ENCODE data around the gene IGFL4. TPM values are rescaled to one million over a fixed set of nuclear protein-coding genes. Genes with fewer than 3 reads are reported as not detected.

IGFL4 gene
- total RNA-seq, 1 donor from 2014 or later, result 3.1 TPM

DNA sequence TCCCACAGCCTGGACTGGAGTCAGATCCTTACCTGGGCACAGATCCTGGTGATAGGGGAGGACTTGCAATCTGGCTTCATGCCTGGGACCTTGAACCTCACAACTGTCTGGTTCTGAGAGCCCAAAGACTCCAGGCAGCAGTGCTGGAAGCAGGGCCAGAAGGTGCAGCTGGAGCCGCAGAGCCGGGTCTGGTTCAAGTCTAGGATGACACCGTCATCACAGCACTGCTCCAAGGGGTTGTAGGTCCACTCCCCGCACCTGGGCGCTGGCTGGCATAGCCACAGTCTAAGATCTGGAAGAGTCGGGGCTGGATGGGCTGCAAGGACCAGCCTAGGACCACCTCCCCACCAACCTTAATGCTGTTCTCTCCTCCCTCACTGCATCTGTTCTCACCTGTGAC is 677 bp downstream of the IGFL4 start:
- Histone ChIP-seq H3K4me3 (ENCODE audit: low read length in 3 of 3) (no peak overlapping the region), H3K27me3 (ENCODE audit: control insufficient read depth in 3 of 3, insufficient read depth in 3 of 3, low read length in 3 of 3) (peaks cover 10 to 35% (median 35%) of the 10 kb centered on the region in 3 donors), H3K9ac (ENCODE audit: low read depth in 1 of 3, low read length in 3 of 3) (no peak overlapping the region), H3K27ac (ENCODE audit: low read depth, low read length) (no peak overlapping the region), H3K36me3 (ENCODE audit: control insufficient read depth in 3 of 3, insufficient read depth in 3 of 3, low read length in 3 of 3) (no peaks in the 10 kb centered on the region), H3K4me1 (ENCODE audit: control insufficient read depth in 3 of 3, insufficient read depth in 3 of 3, low read length in 3 of 3) (peaks cover 0 to 2% (median 0%) of the 10 kb centered on the region in 3 donors), H3K9me3 (ENCODE audit: control insufficient read depth in 3 of 3, low read length in 3 of 3) (no peaks in the 10 kb centered on the region)

DNA sequence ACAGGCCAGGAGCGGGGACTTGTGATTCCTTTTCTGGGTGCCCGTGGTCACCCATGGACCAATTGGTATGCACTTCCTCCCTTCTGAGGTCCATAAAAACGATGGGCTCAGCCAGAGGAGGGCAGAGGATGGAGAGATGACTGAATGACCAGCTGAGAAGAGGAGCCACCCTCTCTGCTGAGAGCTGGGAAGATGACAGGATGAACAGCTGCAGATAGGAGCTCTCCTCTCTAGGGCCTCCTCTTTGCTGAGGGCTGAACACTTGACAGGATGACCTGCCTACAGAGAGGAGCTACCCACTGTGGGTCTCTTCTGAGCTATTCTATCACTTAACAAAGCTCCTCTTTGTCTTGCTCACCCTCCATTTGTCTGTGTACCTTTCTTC is 4.1 kb downstream of the IGFL4 start:
- H3K36me3 ChIP-seq (ENCODE audit: control insufficient read depth in 3 of 3, insufficient read depth in 3 of 3, low read length in 3 of 3), result no peaks in the 10 kb centered on the region
- H3K4me3 ChIP-seq (ENCODE audit: low read length in 3 of 3), result no peak overlapping the region
- no peaks in the 10 kb centered on the region for H3K9me3 ChIP-seq (ENCODE audit: control insufficient read depth in 3 of 3, low read length in 3 of 3)
- no peak overlapping the region for H3K9ac ChIP-seq (ENCODE audit: low read depth in 1 of 3, low read length in 3 of 3)
- peaks cover 0 to 9% (median 2%) of the 10 kb centered on the region in 3 donors for H3K4me1 ChIP-seq (ENCODE audit: control insufficient read depth in 3 of 3, insufficient read depth in 3 of 3, low read length in 3 of 3)
- H3K27ac ChIP-seq (ENCODE audit: low read depth, low read length), result no peak overlapping the region
- H3K27me3 ChIP-seq (ENCODE audit: control insufficient read depth in 3 of 3, insufficient read depth in 3 of 3, low read length in 3 of 3), result peaks cover 14 to 40% (median 33%) of the 10 kb centered on the region in 3 donors

DNA sequence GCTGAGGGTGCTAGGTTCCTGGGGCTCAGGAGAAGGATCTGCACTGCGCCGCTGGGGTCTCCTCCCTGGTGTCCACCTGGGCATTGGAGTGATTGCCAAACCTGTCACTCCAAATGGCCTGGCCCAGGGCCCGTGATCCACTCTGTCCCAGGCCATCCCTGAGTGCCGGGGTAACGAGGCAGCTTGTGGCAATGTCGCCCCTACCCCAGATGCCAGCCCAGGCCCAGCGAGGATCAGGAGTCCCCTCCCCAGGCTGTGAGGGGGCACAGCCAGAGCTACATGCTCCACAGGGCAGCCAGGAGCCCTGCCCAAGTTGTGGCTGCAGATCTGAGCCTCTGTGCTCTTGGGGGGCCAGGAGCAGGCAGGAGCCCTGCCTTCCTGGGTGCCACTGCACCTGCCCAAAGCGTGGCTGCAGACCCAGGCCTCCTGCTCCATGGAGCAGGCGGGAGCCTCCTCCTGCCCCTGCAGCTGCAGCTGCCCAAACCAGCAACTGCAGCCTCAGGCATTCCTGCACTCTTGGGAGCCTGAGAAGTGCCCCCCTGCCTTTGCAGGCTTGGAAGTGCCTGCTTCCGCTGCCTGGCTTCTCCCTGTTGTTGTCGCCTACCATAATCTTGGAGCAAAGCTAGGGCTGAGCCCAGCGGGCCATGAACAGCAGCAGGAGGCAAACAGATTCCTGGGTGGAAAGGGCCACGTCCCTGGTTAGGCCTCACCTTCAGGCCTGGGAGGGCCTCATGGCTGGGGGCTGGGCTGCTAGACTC is 4.6 kb downstream of the IGFL4 start:
- H3K27me3 ChIP-seq (ENCODE audit: control insufficient read depth in 3 of 3, insufficient read depth in 3 of 3, low read length in 3 of 3), result peaks cover 14 to 37% (median 32%) of the 10 kb centered on the region in 3 donors
- no peaks in the 10 kb centered on the region for H3K36me3 ChIP-seq (ENCODE audit: control insufficient read depth in 3 of 3, insufficient read depth in 3 of 3, low read length in 3 of 3)

DNA sequence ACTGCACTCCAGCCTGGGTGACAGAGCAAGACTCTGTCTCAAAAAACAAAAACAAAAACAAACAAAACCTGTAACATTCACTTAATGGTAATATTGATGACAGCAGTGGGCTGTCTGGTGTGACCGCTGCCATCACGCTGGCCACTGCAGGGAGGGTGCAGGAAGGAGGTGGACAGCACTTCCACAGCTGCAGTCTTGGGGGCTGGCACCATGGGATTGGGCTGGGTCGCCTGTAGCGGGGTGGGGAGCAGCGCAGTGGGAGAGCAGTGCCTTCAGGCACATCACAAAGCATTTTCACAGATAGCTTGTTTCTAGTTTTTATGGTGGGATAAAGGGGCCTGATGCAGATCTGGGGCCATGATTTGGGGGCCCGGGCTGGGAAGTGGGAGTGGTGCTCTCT is 5.3 kb downstream of the IGFL4 start:
- Histone ChIP-seq H3K9me3 (ENCODE audit: control insufficient read depth in 3 of 3, low read length in 3 of 3) (no peaks in the 10 kb centered on the region), H3K27me3 (ENCODE audit: control insufficient read depth in 3 of 3, insufficient read depth in 3 of 3, low read length in 3 of 3) (peaks cover 13 to 35% (median 27%) of the 10 kb centered on the region in 3 donors), H3K27ac (ENCODE audit: low read depth, low read length) (no peak overlapping the region), H3K4me1 (ENCODE audit: control insufficient read depth in 3 of 3, insufficient read depth in 3 of 3, low read length in 3 of 3) (peaks cover 0 to 10% (median 0%) of the 10 kb centered on the region in 3 donors), H3K4me3 (ENCODE audit: low read length in 3 of 3) (no peak overlapping the region), H3K9ac (ENCODE audit: low read depth in 1 of 3, low read length in 3 of 3) (no peak overlapping the region), H3K36me3 (ENCODE audit: control insufficient read depth in 3 of 3, insufficient read depth in 3 of 3, low read length in 3 of 3) (no peaks in the 10 kb centered on the region)

More for the DNA sequence above, 4.6 kb downstream of the IGFL4 start:
- H3K9ac ChIP-seq (ENCODE audit: low read depth in 1 of 3, low read length in 3 of 3), result no peak overlapping the region
- no peak overlapping the region for H3K4me3 ChIP-seq (ENCODE audit: low read length in 3 of 3)
- no peaks in the 10 kb centered on the region for H3K9me3 ChIP-seq (ENCODE audit: control insufficient read depth in 3 of 3, low read length in 3 of 3)
- H3K27ac ChIP-seq (ENCODE audit: low read depth, low read length), result no peak overlapping the region
- H3K4me1 ChIP-seq (ENCODE audit: control insufficient read depth in 3 of 3, insufficient read depth in 3 of 3, low read length in 3 of 3), result peaks cover 0 to 10% (median 2%) of the 10 kb centered on the region in 3 donors

DNA sequence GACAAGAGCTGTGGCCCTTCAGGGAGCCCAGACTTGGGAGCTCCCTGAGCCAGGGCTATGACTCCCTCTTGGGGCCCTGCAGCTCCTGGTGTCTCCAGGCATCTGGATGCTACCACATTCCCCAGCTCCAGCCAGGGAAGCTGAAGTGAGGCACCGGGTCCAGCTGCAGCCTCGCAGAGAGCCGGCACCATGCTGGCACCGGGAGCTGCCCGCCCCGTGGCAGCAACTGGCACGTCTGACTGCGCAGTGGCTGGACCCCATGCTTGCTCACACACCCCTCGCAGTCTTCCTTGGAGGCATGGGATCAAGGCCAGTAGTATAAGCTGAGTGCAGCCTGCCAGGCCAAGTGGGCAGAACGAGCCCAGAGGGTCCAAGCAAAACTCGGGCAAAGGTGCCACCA is 7.4 kb downstream of the IGFL4 start:
- H3K9ac ChIP-seq (ENCODE audit: low read depth in 1 of 3, low read length in 3 of 3), result no peak overlapping the region
- H3K36me3 ChIP-seq (ENCODE audit: control insufficient read depth in 3 of 3, insufficient read depth in 3 of 3, low read length in 3 of 3), result no peaks in the 10 kb centered on the region
- H3K9me3 ChIP-seq (ENCODE audit: control insufficient read depth in 3 of 3, low read length in 3 of 3), result no peaks in the 10 kb centered on the region
- peaks cover 4 to 25% (median 21%) of the 10 kb centered on the region in 3 donors for H3K27me3 ChIP-seq (ENCODE audit: control insufficient read depth in 3 of 3, insufficient read depth in 3 of 3, low read length in 3 of 3)
- peaks cover 0 to 10% (median 0%) of the 10 kb centered on the region in 3 donors for H3K4me1 ChIP-seq (ENCODE audit: control insufficient read depth in 3 of 3, insufficient read depth in 3 of 3, low read length in 3 of 3)
- no peak overlapping the region for H3K4me3 ChIP-seq (ENCODE audit: low read length in 3 of 3)
- H3K27ac ChIP-seq (ENCODE audit: low read depth, low read length), result no peak overlapping the region

DNA sequence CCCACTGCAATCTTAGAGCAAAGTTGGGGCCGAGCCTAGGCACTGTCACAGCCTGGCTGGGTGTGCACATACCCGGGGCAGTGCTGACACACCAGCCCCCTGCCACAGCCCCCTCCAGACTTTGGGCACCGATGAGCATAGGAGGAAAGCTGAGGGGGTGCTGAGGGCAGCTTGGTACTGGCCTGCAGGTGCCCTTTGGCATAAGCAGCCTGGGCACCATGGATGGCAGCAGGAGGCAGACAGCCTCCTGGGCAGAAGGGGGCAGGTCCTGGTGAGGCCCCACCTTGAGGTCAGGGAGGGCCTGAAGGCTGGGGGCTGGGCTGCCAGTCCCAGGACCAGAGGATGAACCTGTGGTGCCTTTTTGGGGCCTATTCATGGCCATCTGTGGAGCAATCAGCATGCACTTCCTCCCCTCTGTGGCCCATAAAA is 8.2 kb downstream of the IGFL4 start:
- peaks cover 4 to 25% (median 21%) of the 10 kb centered on the region in 3 donors for H3K27me3 ChIP-seq (ENCODE audit: control insufficient read depth in 3 of 3, insufficient read depth in 3 of 3, low read length in 3 of 3)
- H3K4me1 ChIP-seq (ENCODE audit: control insufficient read depth in 3 of 3, insufficient read depth in 3 of 3, low read length in 3 of 3), result peaks cover 0 to 10% (median 0%) of the 10 kb centered on the region in 3 donors
- H3K4me3 ChIP-seq (ENCODE audit: low read length in 3 of 3), result no peak overlapping the region
- no peaks in the 10 kb centered on the region for H3K36me3 ChIP-seq (ENCODE audit: control insufficient read depth in 3 of 3, insufficient read depth in 3 of 3, low read length in 3 of 3)
- H3K27ac ChIP-seq (ENCODE audit: low read depth, low read length), result no peak overlapping the region
- no peak overlapping the region for H3K9ac ChIP-seq (ENCODE audit: low read depth in 1 of 3, low read length in 3 of 3)
- no peaks in the 10 kb centered on the region for H3K9me3 ChIP-seq (ENCODE audit: control insufficient read depth in 3 of 3, low read length in 3 of 3)

DNA sequence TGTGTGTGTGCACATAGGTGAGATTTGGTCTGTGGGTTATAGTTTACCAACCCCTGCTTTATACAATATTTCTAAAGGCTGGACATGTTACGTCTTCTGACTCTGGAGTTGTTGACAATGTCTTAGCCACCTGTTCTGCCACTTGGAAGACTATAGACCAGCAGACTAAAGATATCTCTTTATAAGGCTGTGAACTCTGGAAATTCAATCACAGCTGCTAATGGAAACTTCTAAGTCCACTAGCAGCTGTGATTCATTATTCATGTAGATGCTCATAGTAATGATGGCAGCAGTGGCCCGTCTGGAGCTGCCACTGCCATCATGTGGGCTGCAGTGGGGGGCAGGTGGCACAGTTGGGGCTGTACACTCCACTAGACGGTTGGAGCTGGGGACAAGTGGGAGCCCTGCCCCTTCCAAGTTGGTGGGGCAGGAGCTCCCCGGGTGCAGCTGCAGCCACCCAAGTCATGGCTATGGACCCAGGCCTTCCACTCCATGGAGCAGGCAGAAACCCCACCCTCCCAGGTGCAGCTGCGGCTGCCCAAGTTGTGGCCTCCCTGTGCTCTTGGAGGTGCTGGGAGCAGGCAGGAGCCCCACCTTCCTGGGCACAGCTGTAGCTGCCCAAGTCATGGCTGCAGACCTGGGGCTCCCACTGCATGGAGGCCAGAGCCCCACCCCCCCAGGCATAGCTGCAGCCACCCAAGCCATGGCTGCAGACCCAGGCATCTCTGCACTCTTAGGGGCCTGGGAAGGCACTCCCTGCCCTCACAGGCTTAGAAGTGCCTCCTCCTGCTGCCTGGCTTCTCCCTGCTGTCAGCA is 8.8 kb downstream of the IGFL4 start:
- Histone ChIP-seq H3K27ac (ENCODE audit: low read depth, low read length) (no peak overlapping the region), H3K9ac (ENCODE audit: low read depth in 1 of 3, low read length in 3 of 3) (no peak overlapping the region), H3K4me1 (ENCODE audit: control insufficient read depth in 3 of 3, insufficient read depth in 3 of 3, low read length in 3 of 3) (peaks cover 0 to 10% (median 0%) of the 10 kb centered on the region in 3 donors), H3K9me3 (ENCODE audit: control insufficient read depth in 3 of 3, low read length in 3 of 3) (no peaks in the 10 kb centered on the region), H3K27me3 (ENCODE audit: control insufficient read depth in 3 of 3, insufficient read depth in 3 of 3, low read length in 3 of 3) (peaks cover 4 to 25% (median 21%) of the 10 kb centered on the region in 3 donors), H3K4me3 (ENCODE audit: low read length in 3 of 3) (no peak overlapping the region), H3K36me3 (ENCODE audit: control insufficient read depth in 3 of 3, insufficient read depth in 3 of 3, low read length in 3 of 3) (no peaks in the 10 kb centered on the region)

DNA sequence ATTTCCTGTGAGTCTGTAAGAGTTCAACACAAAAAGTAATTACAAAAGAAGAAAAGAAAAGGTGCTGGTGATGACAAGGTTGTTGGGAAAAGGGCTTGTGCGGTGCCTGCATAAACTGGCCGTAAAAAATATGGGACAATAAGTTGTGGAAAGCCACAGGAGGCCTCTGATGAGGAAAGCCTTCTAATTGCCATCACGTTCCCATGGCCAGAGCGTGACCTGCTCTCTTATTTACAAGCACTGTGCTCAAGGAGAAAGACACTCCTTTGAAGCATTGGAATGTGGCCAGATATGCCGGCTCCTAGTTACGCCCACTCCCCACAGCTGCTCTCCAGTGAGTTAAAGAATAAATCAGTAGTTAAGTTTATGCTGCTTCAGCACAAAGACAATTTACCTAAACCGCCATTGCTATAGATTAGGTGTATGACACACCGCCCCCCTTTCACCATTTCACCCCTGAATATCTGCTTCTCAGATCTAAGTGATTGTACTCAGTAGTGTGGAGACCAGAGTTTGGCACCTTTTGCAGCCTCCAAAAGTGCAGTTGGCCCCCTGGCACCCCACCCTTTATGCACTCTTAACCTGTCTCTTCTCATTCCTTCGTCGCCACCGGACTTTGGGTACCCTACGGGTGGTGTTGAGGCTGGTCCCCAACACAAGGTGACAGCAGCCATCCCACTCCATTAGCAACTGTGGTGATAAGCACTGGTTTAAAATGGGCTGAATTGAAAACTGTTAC is 9.8 kb downstream of the IGFL4 start:
- no peaks in the 10 kb centered on the region for H3K9me3 ChIP-seq (ENCODE audit: control insufficient read depth in 3 of 3, low read length in 3 of 3)
- peaks cover 0 to 10% (median 0%) of the 10 kb centered on the region in 3 donors for H3K4me1 ChIP-seq (ENCODE audit: control insufficient read depth in 3 of 3, insufficient read depth in 3 of 3, low read length in 3 of 3)
- H3K9ac ChIP-seq (ENCODE audit: low read depth in 1 of 3, low read length in 3 of 3), result no peak overlapping the region
- H3K27me3 ChIP-seq (ENCODE audit: control insufficient read depth in 3 of 3, insufficient read depth in 3 of 3, low read length in 3 of 3), result peaks cover 13 to 25% (median 23%) of the 10 kb centered on the region in 3 donors
- no peak overlapping the region for H3K4me3 ChIP-seq (ENCODE audit: low read length in 3 of 3)
- H3K27ac ChIP-seq (ENCODE audit: low read depth, low read length), result no peak overlapping the region
- no peaks in the 10 kb centered on the region for H3K36me3 ChIP-seq (ENCODE audit: control insufficient read depth in 3 of 3, insufficient read depth in 3 of 3, low read length in 3 of 3)

DNA sequence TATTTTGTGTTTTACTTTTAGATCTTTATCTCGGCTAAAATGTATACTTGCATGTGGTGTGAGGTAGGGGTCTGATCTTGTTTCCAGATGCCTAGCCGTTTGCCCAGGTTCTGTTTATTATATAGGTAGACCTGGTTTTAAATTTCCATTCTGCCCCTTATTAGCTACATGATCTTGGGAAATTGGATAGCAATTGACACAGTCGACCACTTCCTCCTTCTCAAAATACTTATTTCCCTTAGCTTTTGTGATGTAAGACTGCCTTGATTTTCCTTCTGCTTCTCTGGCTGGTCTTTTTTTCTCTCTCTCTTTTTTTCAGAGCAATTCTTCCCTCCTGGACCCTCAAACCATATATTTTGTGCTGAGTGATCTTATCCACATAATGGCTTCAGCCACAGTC is 15.0 kb downstream of the IGFL4 start:
- no peaks in the 10 kb centered on the region for H3K36me3 ChIP-seq (ENCODE audit: control insufficient read depth in 3 of 3, insufficient read depth in 3 of 3, low read length in 3 of 3)
- peaks cover 31 to 44% (median 40%) of the 10 kb centered on the region in 3 donors for H3K27me3 ChIP-seq (ENCODE audit: control insufficient read depth in 3 of 3, insufficient read depth in 3 of 3, low read length in 3 of 3)
- no peak overlapping the region for H3K27ac ChIP-seq (ENCODE audit: low read depth, low read length)
- no peaks in the 10 kb centered on the region for H3K4me1 ChIP-seq (ENCODE audit: control insufficient read depth in 3 of 3, insufficient read depth in 3 of 3, low read length in 3 of 3)
- H3K4me3 ChIP-seq (ENCODE audit: low read length in 3 of 3), result no peak overlapping the region
- no peak overlapping the region for H3K9ac ChIP-seq (ENCODE audit: low read depth in 1 of 3, low read length in 3 of 3)
- H3K9me3 ChIP-seq (ENCODE audit: control insufficient read depth in 3 of 3, low read length in 3 of 3), result no peaks in the 10 kb centered on the region
